ENCODE results near the gene WNT4.

GRCh38 chr1:22127248-22127647 is 15.6 kb downstream of the WNT4 start:
- no peak for TF ChIP-seq CHD4 (IDR thresholded peaks at IDR 0.05; ENCODE audit: borderline replicate concordance)
- no peak for TF ChIP-seq TP53 (CRISPR knock-in tag; IDR thresholded peaks at IDR 0.05)
- TF ChIP-seq BHLHE40 (IDR thresholded peaks at IDR 0.05; ENCODE audit: low read depth, low read length) = no peak
- TF ChIP-seq RARB (CRISPR knock-in tag; IDR thresholded peaks at IDR 0.05) = no peak
- TF ChIP-seq, protein P1, sequence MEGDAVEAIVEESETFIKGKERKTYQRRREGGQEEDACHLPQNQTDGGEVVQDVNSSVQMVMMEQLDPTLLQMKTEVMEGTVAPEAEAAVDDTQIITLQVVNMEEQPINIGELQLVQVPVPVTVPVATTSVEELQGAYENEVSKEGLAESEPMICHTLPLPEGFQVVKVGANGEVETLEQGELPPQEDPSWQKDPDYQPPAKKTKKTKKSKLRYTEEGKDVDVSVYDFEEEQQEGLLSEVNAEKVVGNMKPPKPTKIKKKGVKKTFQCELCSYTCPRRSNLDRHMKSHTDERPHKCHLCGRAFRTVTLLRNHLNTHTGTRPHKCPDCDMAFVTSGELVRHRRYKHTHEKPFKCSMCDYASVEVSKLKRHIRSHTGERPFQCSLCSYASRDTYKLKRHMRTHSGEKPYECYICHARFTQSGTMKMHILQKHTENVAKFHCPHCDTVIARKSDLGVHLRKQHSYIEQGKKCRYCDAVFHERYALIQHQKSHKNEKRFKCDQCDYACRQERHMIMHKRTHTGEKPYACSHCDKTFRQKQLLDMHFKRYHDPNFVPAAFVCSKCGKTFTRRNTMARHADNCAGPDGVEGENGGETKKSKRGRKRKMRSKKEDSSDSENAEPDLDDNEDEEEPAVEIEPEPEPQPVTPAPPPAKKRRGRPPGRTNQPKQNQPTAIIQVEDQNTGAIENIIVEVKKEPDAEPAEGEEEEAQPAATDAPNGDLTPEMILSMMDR (IDR thresholded peaks at IDR 0.05) = no peak
- TF ChIP-seq, protein P2, sequence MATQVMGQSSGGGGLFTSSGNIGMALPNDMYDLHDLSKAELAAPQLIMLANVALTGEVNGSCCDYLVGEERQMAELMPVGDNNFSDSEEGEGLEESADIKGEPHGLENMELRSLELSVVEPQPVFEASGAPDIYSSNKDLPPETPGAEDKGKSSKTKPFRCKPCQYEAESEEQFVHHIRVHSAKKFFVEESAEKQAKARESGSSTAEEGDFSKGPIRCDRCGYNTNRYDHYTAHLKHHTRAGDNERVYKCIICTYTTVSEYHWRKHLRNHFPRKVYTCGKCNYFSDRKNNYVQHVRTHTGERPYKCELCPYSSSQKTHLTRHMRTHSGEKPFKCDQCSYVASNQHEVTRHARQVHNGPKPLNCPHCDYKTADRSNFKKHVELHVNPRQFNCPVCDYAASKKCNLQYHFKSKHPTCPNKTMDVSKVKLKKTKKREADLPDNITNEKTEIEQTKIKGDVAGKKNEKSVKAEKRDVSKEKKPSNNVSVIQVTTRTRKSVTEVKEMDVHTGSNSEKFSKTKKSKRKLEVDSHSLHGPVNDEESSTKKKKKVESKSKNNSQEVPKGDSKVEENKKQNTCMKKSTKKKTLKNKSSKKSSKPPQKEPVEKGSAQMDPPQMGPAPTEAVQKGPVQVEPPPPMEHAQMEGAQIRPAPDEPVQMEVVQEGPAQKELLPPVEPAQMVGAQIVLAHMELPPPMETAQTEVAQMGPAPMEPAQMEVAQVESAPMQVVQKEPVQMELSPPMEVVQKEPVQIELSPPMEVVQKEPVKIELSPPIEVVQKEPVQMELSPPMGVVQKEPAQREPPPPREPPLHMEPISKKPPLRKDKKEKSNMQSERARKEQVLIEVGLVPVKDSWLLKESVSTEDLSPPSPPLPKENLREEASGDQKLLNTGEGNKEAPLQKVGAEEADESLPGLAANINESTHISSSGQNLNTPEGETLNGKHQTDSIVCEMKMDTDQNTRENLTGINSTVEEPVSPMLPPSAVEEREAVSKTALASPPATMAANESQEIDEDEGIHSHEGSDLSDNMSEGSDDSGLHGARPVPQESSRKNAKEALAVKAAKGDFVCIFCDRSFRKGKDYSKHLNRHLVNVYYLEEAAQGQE (IDR thresholded peaks at IDR 0.05) = no peak
- no peak for TF ChIP-seq CHD2 (IDR thresholded peaks at IDR 0.05; ENCODE audit: low read length, partially characterized antibody)
- TF ChIP-seq RAD21 (conservative IDR thresholded peaks at IDR 0.05 in 1 of 2, IDR thresholded peaks at IDR 0.05 in 1 of 2) = no peak
- TF ChIP-seq JUN (IDR thresholded peaks at IDR 0.05) = no peak
- no peak for TF ChIP-seq NR3C1 (IDR thresholded peaks at IDR 0.05)
- no peak for TF ChIP-seq MYC (IDR thresholded peaks at IDR 0.05; ENCODE audit: borderline replicate concordance, low read length)
- TF ChIP-seq, protein P3, sequence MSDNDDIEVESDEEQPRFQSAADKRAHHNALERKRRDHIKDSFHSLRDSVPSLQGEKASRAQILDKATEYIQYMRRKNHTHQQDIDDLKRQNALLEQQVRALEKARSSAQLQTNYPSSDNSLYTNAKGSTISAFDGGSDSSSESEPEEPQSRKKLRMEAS (IDR thresholded peaks at IDR 0.05) = no peak
- TF ChIP-seq POLR2A (IDR thresholded peaks at IDR 0.05; ENCODE audit: low read length) = no peak

Data from A549 (cell line).